CD4-positive, alpha-beta T cell treated with Interleukin-15 for 1 hour (primary cell): ENCODE results near the gene ADNP.

Source experiments
- DNase-seq: peaks from one replicate; pipeline ENCODE4 v3.0.0-alpha.2; 2020

Gene ADNP

DNA sequence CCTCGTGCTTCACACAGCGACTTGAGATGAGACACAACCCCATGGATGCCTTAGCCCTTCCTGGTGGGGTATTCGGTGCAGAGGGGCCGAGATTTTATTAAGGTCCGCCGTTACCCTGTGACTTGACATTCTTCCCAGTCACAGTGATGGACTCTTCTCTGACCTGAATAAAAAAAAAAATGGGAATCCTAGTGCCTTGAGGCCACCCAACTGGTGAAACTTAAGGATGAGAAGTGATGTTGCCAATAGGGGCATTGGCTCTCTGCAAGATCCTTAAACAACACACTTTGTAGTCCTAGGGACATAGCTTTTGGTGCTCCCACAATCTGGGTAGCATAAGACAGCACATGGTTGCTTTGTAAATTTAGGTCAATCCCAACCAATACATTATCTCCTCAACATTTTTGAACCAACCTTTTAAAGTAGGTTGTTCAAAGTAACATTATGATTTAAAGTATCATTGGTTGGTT, 814 bp upstream of the ADNP start:
- no peak for DNase-seq

DNA sequence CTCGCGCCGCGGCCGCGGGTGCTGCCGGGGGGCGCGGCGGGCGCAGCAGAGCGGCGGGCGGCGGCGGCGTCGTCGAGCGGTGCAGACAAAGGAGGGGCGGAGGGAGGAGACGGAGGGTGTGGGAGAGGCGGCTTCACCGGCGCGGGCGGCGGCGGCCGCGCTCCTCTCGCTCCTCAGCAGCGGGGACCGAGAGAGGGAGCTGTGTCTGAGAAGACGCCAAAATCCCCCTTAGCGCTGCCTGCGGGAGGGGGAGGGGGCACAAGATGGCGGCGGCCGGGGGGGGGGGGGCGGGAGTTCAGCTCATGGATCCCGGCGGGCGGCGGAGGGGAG, 296 bp downstream of the ADNP start:
- DNase-seq = no peak

DNA sequence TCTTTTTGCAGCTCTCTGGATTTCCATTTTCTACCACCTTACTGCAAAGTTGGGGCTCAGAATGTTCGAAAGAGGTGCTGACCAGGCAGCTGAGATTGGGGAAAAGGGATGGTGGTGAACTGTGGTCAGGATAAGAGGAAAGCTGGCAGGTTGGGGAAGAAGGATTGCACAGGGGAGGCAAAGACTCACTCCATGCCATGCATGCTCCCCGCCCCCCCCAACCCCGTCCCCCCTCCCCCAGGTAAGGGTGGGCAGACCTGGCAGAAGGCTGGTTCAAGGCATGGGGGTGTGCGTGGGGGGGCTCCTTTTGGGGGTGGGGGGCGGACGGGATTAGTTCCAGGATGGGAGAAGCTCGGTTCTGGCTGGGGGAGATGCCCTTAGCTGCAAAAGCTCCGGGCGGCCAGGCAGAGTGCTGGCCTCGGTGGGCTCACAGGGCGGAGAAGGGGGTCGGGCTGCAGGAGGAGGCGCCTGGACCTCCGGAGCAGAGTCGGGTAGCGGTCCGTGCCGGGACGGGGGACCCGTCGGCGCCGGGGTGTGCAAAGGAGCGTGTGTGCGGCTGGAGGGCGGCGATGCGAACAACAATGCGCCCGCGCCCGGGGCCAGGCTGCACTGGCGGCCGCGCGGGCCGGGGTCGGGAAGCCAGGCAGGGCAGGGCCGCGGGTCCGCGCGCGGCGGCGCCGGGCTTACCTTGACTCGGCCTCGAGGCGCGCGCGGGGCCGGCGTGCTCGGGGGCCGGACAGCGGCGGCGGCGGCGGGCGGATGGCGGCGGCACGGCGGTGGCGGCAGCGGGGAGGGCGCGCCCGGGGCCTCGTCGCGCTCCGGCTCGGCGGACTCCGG, 880 bp downstream of the ADNP start:
- DNase-seq = no peak

DNA sequence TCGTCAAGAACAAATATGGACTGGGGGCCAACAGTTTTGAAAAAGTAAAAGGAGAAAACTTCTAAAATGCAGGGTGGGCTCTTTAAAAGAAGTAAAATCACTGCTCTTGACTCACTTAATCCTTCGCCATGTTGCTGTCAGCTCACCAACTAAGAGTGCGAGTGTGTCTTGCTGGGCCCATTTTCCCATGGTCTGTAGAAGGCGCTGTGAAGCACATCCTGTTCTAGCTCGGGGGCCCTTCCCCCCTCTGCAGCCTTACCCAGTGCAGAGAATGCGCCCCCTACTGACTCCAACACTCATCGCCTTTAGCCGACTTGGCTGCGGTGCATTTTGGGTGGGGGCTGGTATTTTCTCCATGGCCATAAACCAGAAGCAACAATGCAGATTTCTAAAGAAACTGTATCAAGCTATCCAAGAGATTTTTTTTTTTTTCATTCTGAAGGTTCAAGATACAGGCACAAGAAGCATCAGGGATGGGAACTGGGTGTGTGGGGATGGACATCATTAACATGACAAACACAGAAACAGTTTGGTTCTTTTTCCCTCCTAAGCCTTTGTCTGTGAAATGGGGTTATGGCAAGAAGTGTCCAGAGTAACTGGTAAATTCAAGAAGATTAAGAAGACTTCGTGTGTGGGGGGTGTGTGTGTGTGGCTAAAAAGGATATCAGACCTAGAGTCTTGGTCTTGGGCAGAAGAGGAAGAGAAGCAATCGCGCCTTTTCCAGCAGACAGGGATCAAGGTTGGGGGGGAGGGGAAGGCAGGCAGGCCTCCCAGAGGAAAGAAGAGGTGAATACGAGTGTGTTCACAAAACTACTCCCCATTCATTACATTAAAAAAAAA, 1.7 kb downstream of the ADNP start:
- peak; percentile 94 for DNase-seq

DNA sequence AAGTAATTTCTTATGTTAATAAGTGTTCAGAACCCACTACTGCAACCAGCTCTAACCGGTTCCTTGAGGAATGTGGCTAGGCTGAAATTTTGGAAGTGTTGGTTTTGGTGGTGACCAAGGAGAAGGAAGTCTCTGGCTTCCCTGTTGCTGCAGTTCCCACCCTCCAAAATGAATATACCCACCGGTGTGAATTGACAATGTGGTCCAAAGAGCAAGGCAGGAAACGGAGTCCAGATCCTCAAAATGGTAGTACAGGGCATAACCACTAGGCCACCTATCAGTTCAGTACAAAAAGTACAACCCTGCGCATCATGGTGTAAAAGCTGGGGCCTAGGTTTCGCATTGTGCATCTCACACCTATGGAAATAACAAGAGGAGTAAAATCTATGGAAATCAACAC, 2.8 kb downstream of the ADNP start:
- DNase-seq = no peak

DNA sequence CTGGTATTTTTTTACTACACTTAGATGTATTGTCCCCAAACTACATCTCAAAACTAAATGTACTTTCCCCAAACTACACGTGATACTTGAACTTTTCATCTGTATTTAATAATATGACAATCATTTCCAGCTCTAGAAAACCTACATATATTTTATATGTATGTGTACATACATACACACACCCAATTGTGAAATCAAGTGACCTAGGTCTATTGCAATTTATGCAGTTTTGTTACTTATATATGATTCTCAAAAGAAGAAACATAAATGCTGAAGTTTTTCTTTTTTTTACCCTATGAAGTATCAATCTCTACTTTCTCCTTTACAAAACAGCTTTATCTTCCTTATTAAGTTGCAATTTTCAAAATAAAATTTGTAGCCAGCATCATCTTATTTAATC, 4.7 kb downstream of the ADNP start:
- no peak for DNase-seq

DNA sequence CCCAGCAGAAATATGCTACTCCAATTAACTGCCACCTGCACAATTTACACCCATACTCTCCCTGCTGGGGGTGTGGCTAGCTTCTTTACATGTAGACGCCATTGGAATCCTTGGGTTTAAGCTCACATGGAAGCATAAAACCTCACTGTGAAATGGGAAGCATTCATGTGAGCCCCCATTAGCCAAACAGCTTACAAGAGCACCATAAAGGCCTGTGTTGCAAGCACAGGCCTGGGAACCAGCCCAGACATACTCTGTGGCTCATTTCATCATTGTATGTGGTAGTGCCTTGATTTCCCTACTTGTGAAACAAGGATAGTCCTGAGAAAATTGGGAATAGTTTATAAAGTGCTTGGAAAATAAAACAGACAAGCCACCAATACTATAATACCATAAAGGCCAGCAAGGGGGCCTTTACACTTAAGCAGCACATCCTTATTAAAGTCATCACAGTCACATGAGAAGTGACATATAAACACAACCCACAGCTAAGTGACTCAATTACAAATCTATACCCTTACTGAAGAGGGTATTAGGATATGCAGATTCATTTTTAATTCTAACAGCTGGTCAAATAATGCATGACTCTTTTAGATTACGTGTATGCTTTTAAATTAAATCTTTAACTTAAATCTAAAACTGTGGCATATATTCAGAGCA, 6.8 kb downstream of the ADNP start:
- DNase-seq = no peak

DNA sequence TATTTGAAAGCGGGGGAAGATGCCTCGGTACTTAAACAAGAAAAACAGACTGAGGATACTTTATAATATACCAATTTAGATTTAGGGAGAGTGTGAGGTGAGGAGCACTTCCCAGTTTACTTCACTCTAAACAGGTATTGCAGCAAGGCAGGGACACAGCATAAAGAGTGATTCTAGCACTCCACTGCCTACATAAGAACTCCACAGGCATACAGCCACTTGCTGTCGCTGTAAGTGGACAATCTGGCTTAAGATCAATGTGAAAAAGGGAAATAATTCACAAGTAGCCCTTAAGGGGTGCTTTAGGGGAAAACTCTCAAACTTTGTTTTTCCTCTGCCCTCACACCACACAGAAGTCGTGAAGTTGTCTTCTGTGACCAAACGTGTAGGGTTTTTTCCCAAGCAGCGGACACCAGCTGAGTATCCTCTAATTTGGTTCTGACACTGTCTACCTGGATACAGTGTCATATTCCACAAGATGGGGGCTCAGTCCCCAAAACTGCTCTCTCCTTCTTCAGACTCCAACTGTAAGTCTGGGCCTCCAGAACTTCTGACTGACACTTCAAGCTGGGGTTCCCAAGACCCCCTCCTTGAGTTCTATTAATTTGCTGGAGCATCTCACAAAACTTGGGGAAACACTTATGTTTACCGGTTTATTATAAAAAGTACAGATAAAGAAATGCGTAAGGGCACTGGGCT, 9.3 kb downstream of the ADNP start:
- no peak for DNase-seq

DNA sequence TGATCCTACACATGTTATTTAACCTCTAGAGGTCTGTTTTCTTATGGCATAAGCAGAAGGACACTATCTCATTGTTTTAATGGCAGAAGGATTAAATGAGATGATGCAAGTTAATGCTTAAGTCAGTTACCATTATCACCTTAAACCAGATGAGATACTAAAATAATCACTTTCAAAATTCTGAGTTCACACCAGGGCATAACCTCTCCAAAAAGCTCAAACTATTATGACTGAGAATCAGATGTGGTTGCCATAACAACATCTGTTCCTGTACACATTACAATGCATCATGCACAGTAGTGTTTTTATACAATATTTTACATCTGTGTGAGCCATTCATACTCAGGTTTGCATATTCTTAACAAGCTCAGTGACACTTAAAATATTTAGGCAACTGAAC, 10.2 kb downstream of the ADNP start:
- DNase-seq = no peak

DNA sequence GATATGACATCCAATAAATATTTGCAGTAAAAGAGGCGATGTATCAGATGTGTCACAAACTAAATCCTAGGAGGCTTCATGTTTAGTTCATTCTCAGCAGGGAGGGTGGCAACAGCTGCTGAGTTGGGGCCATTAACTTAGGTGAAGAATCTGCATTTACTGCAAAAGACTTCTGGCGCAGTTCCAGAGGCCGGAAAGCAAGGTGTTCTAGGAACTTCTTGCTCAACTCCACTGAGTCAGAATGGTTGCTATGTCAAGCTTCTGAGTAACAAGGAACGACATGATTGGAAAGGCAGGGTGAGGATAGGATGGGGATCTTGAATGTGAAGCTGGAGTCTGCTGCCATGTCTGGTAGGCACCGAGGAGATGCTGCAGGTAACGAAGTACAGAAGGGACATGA, 11.7 kb downstream of the ADNP start:
- no peak for DNase-seq

DNA sequence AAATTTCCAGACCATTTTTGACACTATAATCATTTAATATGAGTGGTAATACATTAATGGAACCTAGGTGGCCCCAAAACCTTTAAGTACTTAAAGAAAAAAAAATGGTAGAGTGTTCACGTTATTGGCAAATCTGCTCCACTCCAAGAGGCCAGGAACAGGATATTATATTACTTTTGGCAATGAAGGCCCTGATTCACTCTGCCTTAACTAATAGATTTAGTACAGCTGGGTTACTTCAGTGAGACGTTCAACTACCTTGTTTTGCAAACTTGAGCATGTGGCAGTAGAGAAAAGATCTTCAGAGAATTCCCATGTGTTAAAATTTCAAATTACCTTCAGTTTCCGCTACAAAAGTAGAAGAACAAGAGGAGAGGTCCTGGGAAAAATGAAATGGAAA, 12.8 kb downstream of the ADNP start:
- no peak for DNase-seq

DNA sequence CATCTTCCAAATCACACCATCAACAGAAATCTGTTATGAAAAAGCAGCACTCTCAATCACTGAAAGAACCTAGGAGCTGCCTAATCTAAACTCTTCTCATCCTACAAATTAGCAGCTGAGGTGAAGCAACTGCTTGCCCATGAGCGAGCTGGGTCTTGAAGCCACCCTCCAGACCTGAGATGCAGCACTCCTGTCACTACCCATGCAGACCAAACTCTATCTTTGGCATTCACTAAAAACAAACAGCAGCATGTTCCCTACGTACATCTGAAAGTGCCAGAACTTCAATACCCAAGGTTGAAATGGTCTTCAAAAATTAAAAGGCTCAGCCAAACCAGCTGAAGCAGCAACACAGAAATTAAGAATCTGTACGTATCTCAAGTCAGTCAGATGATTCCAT, 14.3 kb downstream of the ADNP start:
- DNase-seq = no peak

DNA sequence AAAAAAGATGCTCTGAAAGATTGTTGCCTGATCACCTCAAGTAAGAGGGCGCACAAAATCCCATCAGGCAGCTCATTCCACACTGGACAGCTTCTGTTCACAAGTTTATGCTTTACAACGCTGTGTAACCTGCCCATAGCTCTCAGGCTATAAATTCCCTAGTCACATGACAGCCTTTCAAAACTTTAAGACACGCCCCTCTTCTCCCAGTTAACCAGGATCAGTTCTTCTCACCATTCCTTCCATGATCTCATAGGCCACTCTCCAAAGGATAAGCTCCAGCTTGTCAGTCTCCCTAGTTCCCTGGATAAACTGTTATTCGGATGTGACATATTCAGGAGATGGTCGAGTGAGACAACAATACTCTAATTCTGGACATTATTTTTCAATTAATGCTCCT, 15.0 kb downstream of the ADNP start:
- DNase-seq = no peak

DNA sequence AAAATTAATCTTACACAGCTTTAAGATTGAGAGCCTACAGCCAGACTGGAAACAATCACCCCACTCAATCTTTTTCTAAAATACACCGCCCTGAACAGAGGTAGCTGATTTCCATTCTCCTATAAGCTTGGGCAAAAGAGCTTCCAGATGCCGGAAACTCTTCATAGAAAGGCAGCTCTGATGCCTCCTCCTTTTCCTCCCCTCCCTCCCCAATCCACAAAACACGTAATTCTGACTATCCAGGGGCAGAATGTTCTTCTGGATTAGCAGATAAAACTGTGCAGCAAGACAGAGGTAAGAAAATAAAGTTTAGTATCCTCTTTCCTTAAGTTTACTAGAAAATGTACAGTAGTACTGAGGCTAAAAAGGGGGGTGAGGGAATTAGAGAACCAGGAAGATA, 15.8 kb downstream of the ADNP start:
- DNase-seq = no peak

DNA sequence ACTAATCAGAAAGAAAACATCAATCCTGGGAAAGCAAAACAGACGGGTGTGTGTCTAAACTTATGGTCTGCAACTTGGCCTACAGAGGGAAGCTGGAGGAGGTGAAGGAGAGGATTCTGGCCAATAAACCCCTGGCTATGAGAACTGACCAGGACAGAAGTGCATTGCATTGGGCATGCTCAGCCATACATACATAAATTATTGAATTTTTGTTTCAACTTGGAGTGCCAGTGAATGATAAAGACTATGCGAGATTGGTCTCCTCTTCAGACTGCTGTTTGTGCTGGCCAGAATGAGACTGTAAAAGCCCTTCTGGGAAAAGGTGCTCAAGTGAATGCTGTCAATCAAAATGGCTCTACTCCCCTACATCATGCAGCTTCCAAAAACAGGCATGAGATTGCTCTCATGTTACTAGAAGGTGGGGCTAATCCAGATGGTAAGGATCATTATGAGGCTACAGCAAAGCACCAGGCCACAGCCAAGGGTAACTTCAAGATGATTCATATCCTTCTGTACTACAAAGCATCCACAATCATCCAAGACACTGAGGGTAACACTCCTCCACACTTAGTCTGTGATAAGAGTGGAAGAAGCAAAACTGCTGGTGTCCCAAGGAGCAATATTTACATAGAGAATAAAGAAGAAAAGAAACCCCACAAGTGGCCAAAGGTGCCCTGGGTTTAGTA, 17.4 kb downstream of the ADNP start:
- DNase-seq = no peak

DNA sequence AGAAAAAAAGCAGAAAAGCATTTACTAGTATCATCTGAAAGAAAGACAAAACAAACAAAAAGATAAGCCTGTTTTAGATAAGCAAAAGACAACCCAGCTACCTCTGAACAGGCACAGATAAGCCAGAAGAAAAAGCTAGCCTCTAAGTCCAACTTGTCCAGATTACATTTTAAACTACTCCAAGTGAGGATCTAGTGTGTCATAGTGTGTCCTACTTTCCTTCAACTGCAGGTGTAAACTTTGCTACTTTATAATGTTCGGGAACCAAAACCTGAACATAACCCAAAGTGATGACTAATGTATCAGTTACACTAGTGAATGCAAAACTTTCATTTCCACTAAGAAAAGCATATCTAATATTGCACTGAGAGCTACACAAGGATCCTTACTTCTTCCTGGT, 19.5 kb downstream of the ADNP start:
- DNase-seq = no peak

DNA sequence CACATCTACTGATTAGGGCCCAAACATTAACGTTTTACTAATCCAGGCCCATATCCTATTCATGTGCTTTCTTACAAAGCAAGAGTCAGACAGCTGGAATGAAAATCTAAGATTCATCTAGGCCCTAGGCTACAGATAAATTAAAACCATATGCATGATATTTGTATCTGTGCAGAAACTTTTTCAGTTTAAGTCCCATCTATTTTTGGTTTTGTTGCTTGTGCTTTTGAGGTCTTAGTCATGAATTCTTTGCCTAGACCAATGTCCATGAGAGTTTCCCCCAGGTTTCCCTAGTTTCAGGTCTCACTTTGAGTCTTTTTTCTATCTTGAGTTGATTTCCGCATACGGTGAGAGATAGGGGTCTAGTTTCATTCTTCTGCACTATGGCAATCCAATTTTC, 20.2 kb downstream of the ADNP start:
- DNase-seq = no peak

DNA sequence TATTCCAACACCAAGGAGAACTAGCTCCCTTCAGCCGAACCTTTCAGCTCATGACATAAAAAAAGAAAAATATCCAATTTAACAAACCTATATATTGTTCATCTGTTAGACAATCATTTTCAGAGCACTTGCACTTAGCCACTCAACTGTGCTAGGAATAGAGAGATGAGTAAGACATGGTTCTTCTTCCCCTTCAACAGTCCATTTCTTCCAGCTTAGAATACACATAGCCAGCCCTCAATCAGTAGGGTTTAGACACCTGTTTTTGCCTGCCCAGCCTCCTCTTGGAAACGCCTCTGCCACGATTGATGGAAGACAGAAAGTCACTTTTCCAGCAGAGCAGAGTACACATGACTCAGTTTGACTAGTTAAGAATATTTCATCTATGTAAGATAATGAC, 21.8 kb downstream of the ADNP start:
- no peak for DNase-seq

DNA sequence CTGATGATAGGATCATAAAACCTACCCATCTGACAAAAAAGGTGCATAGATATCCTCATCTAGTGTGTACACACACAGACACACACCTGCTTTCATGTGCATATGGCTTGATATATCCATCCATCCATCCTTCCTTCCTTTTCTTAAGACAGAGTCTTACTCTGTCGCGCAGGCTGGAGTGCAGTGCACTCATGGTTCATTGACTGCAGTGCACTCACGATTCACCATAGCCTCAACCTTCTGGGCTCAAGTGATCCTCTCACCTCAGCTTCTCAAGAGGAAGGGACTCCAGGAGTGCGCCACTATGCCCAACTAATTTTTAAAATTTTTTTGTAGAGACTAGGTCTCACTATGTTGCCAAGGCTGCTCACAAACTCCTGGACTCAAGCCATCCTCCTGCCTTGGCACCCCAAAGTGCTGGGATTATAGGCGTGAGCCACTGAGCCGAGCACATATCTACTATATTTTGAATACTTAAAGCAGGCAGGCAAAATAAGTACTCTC, 27.1 kb downstream of the ADNP start:
- no peak for DNase-seq

DNA sequence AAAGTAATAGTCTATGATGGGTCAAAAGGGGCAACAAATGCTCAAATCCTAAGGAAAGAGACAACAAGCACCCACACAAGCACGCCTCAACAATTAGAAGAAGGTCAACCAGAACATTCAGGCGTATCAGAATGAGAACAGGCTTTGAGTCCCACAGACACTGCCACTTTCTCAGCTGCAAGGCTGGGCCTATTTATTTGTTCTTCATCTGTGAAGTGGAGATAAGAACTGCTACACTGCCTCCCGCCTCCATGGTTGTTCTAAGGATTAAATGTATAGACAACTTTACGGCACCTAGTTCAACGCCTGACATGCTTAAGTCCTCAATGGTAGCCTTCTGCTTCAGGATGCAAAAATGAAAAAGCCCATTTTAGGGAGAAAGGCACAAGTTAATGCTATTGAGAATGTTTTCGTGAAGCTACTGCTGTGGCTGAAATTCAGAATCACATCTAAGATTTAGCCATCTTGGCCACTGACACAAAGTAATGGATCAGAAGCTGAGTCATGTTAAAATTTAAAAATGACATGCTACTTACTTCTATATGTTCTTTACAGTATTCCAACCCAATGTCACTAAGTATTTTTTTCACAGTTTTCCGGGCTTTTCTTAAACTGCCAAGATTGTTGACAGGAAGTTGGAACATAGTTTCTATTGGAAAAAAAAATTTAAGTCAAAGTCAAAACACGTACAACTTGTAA, 27.7 kb downstream of the ADNP start:
- no peak for DNase-seq

DNA sequence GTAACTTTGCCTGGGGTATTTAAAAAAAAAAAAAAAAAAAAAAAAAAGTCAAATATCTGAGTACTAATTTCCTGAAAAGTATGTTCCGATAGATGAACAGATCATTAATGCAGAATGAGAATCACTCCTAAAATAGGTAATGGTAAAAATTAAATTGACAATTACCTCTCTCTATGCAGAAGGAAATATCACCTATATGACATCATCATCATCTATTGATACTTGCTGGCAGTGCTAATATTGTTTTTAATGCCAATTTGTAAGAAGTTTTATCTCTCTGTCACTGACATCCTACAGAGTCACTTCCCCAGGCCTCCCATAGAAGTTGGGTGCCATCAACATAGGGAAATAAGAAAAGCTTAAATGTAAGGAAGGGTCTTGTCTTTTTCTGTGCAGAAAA, 29.9 kb downstream of the ADNP start:
- DNase-seq = no peak

DNA sequence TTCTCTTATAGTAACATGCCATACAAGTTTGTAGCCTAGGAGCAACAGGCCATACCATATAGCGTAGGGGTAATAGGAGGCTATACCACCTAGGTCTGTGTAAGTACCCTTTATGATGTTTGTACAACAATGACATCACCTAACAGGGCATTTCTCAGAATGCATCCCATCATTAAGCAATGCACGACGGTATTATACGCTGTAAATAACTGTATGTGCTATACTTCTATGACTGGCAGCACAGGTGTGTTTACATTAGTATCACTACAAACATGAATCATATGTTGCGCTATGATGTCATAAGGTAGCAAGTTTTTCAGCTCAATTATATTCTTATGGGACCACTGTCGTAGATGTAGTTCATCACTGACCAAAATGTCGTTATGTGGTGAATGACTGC, 31.0 kb downstream of the ADNP start:
- DNase-seq = no peak
